T-helper 17 cell (primary cell): ENCODE results near the gene CKAP2L. TPM values are rescaled to one million over a fixed set of nuclear protein-coding genes. Genes with fewer than 3 reads are reported as not detected.

ENCODE experiments used
- ATAC-seq: fragments of 150-1000 bp; cut with Tn5 transposase; 2 replicates; pipeline ENCODE4 v1.10.0; 2021; ENCODE audit warnings: mild to moderate bottlenecking, moderate library complexity
- DNase-seq, 3 donors: peaks; one replicate each; pipeline versions ENCODE4 v3.0.0 to v3.0.0-alpha.2; 2020 to 2021
- H3K9me3 ChIP-seq: one replicate; pipeline ENCODE4 v1.7.0; 2013; ENCODE audit warnings: low read length, mild to moderate bottlenecking; ENCODE audit not compliant: control insufficient read depth, poor library complexity, severe bottlenecking
- H3K27ac Mint-ChIP-seq: one replicate; pipeline ENCODE4 v1.8.0; 2022; ENCODE audit warnings: mild to moderate bottlenecking, moderate library complexity, mixed read lengths
- H3K27me3 Mint-ChIP-seq: one replicate; pipeline ENCODE4 v1.8.0; 2022; ENCODE audit warnings: mixed read lengths
- H3K36me3 Mint-ChIP-seq: one replicate; pipeline ENCODE4 v1.8.0; 2022; ENCODE audit warnings: low read depth, mixed read lengths
- H3K4me1 Mint-ChIP-seq: one replicate; pipeline ENCODE4 v1.8.0; 2022; ENCODE audit warnings: mild to moderate bottlenecking, mixed read lengths
- H3K4me3 Mint-ChIP-seq: one replicate; pipeline ENCODE4 v1.8.0; 2022; ENCODE audit warnings: mild to moderate bottlenecking, moderate library complexity, mixed read lengths
- total RNA-seq, 4 donors: library from RNA in 2 of 4; stranded (reverse) in 2 of 4; gene quantifications; one replicate each; pipeline ENCODE4 v1.2.3 and lab custom pipeline; 2022 to 2026

The CKAP2L gene
- total RNA-seq, 2 donors from 2014 or later = 0.37 to 0.97 TPM

GRCh38 chr2:112798979-112799975 lies 34.9 kb upstream of the CKAP2L start:
- DNase-seq = no peak
- no peaks in the 10 kb centered on the region for H3K9me3 ChIP-seq
- H3K4me1 Mint-ChIP-seq = no peaks in the 10 kb centered on the region
- peaks cover 2% of the 10 kb centered on the region for H3K36me3 Mint-ChIP-seq
- ATAC-seq = no peak
- no peaks in the 10 kb centered on the region for H3K27me3 Mint-ChIP-seq
- H3K27ac Mint-ChIP-seq = no peak overlapping the region
- H3K4me3 Mint-ChIP-seq = no peak overlapping the region

DNA sequence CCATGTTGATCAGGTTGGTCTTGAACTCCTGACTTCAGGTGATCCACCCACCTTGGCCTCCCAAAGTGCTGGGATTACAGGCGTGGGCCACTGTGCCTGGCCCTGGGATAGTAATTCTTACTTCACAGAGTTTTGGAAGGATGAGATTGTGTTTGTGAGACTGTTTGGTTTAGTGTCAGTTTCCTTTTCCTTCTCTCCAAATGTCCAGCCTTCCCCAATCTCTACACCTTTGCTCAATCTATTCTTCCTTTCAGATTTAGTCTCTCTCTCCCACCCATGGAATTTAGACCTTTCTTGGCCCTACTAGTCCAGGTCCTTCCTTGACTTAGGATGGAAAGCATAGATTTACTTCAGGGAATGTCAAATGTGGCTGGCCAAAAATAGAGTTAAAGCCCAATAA lies 32.1 kb upstream of the CKAP2L start:
- Mint-ChIP-seq H3K4me3 (no peak overlapping the region), H3K27ac (no peak overlapping the region), H3K4me1 (peaks cover 3% of the 10 kb centered on the region), H3K36me3 (no peaks in the 10 kb centered on the region), H3K27me3 (no peaks in the 10 kb centered on the region)
- no peak for ATAC-seq
- H3K9me3 ChIP-seq = no peaks in the 10 kb centered on the region
- DNase-seq = no peak

DNA sequence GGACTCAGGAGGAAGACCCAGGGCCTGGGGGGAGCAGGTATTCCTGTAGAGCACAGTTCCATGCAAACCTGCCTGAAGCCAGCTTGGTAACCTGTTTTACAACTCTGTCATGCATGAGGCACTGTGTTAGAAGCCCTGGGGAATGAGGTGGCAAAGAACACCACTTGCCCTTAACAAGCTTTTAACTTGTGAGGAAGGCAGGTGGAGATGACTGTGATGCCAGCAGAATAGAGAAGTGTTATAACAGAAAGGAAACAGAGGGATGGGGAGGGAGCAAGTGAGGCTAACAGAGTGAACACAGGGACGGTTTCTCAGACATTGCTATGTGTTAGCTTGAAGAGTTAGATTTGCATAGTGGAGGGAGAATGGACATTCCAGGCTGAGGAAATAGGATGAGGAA lies 31.4 kb upstream of the CKAP2L start:
- H3K4me1 Mint-ChIP-seq = peaks cover 3% of the 10 kb centered on the region
- no peak for ATAC-seq
- H3K27ac Mint-ChIP-seq = no peak overlapping the region
- no peaks in the 10 kb centered on the region for H3K27me3 Mint-ChIP-seq
- no peak overlapping the region for H3K4me3 Mint-ChIP-seq
- DNase-seq = no peak
- H3K36me3 Mint-ChIP-seq = peaks cover 1% of the 10 kb centered on the region
- no peaks in the 10 kb centered on the region for H3K9me3 ChIP-seq

DNA sequence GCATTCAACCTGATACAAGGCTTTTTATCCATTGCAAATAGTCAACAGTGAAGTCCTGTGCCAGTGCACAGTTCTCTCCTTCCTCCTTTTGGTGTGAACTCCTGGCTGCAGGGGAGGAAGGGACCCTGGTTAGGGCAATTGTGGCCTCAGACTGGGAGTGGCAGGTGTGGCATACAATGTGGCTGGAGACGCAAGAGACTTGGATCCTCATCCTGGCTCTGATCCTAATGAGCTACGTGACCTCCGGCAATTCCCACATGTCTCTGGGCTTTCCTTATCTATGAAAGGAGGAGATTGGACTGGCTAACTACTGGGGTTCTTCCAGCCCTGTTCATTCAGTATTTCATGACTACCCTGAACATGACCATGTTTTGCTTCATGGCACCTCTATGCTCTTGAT lies 30.4 kb upstream of the CKAP2L start:
- Mint-ChIP-seq H3K27ac (no peak overlapping the region), H3K36me3 (peaks cover 2% of the 10 kb centered on the region), H3K4me3 (no peak overlapping the region), H3K27me3 (no peaks in the 10 kb centered on the region), H3K4me1 (peaks cover 3% of the 10 kb centered on the region)
- DNase-seq = no peak
- no peaks in the 10 kb centered on the region for H3K9me3 ChIP-seq
- ATAC-seq = no peak

GRCh38 chr2:112794131-112794733 lies 29.8 kb upstream of the CKAP2L start:
- Mint-ChIP-seq H3K4me3 (no peak overlapping the region), H3K4me1 (peaks cover 3% of the 10 kb centered on the region), H3K27ac (no peak overlapping the region), H3K27me3 (no peaks in the 10 kb centered on the region), H3K36me3 (peaks cover 2% of the 10 kb centered on the region)
- DNase-seq (no peak), ATAC-seq (peak; percentile 49)
- no peaks in the 10 kb centered on the region for H3K9me3 ChIP-seq

GRCh38 chr2:112793449-112793978 lies 29.1 kb upstream of the CKAP2L start:
- Mint-ChIP-seq H3K27ac (no peak overlapping the region), H3K27me3 (no peaks in the 10 kb centered on the region), H3K4me1 (peaks cover 3% of the 10 kb centered on the region), H3K36me3 (peaks cover 2% of the 10 kb centered on the region), H3K4me3 (no peak overlapping the region)
- no peak for DNase-seq
- no peaks in the 10 kb centered on the region for H3K9me3 ChIP-seq
- ATAC-seq = peak; percentile 8

- peaks cover 2% of the 10 kb centered on the region for H3K36me3 Mint-ChIP-seq
- H3K4me1 Mint-ChIP-seq = peaks cover 3% of the 10 kb centered on the region
- ATAC-seq (no peak), DNase-seq (no peak)
- H3K27ac Mint-ChIP-seq = no peak overlapping the region
- H3K4me3 Mint-ChIP-seq = no peak overlapping the region
- H3K27me3 Mint-ChIP-seq = peaks cover under 1% of the 10 kb centered on the region
- no peaks in the 10 kb centered on the region for H3K9me3 ChIP-seq
Observed at GRCh38 chr2:112792419-112792818, 28.0 kb upstream of the CKAP2L start.

DNA sequence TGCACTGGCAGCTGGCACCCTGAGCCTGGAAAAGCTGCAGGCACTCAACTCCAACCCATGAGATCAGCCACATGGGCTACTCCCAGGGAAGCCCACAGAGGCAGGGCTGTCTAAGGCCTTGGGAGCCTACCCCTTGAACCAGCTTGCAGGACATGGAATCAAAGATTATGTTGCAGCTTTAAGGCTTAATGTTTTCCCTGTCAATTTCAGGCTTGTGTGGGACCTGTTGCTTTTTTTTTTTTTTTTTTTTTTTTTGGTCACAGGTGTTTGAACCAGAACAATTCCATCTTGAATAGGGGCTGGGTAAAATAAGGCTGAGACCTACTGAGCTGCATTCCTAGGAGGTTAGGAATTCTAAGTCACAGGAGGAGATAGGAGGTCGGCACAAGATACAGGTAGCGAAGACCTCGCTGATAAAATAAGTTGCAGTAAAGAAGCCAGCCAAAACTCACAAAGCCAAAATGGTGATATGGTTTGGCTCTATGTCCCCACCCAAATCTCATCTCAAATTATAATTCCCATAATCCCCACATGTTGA lies 27.4 kb upstream of the CKAP2L start:
- peaks cover 7% of the 10 kb centered on the region for H3K27me3 Mint-ChIP-seq
- peaks cover 2% of the 10 kb centered on the region for H3K36me3 Mint-ChIP-seq
- no peaks in the 10 kb centered on the region for H3K9me3 ChIP-seq
- DNase-seq = no peak
- no peak for ATAC-seq
- H3K4me3 Mint-ChIP-seq = no peak overlapping the region
- H3K4me1 Mint-ChIP-seq = peaks cover 3% of the 10 kb centered on the region
- H3K27ac Mint-ChIP-seq = no peak overlapping the region

GRCh38 chr2:112791019-112791418 lies 26.6 kb upstream of the CKAP2L start:
- no peak overlapping the region for H3K27ac Mint-ChIP-seq
- ATAC-seq = no peak
- peaks cover 3% of the 10 kb centered on the region for H3K4me1 Mint-ChIP-seq
- no peak overlapping the region for H3K4me3 Mint-ChIP-seq
- no peaks in the 10 kb centered on the region for H3K9me3 ChIP-seq
- H3K36me3 Mint-ChIP-seq = peaks cover 2% of the 10 kb centered on the region
- peaks cover 13% of the 10 kb centered on the region for H3K27me3 Mint-ChIP-seq
- no peak for DNase-seq

DNA sequence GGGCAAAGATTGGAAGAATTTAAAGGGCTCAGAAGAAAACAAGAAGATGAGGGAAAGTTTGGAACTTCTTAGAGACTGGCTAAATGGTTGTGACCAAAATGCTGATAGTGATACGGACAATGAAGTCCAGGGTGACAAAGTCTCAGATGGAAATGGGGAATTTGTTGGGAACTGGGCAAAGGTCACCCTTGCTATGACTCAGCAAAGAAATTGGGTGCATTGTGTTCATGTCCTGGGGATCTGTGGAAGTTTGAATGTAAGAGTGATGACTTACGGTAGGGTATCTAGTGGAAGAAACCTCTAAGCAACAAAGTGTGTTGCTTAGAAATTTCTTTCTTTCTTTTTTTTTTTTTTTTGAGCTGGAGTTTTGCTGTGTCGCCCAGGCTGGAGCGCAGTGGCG lies 25.9 kb upstream of the CKAP2L start:
- no peak overlapping the region for H3K27ac Mint-ChIP-seq
- no peak for ATAC-seq
- no peak for DNase-seq
- no peak overlapping the region for H3K4me3 Mint-ChIP-seq
- no peaks in the 10 kb centered on the region for H3K9me3 ChIP-seq
- peaks cover 14% of the 10 kb centered on the region for H3K27me3 Mint-ChIP-seq
- peaks cover 2% of the 10 kb centered on the region for H3K36me3 Mint-ChIP-seq
- H3K4me1 Mint-ChIP-seq = peaks cover 3% of the 10 kb centered on the region

- Mint-ChIP-seq H3K4me3 (no peak overlapping the region), H3K27ac (peak overlapping the region; percentile 22), H3K36me3 (peaks cover 4% of the 10 kb centered on the region), H3K4me1 (peaks cover 7% of the 10 kb centered on the region), H3K27me3 (peaks cover 25% of the 10 kb centered on the region)
- DNase-seq (no peak), ATAC-seq (no peak)
- H3K9me3 ChIP-seq = no peaks in the 10 kb centered on the region
Observed at GRCh38 chr2:112789186-112789585, 24.8 kb upstream of the CKAP2L start.

DNA sequence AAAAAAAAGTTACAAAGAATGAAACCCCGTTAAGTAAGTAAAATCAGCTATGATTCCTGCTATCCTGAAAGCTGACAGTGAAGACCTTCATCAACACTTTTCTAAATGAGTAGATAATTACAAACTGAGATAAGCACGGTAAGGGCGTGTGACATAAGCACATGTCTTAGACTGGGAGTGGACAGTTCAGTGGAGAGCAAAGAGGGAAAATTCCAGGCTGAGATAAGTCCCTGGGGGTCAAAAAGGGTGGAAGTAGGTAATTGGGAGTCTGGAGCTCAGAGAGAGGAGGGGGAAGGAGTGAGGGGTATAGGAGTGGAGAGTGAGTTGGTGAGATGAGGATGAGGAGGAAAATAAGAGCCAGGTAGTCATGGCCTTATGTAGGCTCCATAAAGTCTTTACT lies 24.2 kb upstream of the CKAP2L start:
- no peak for ATAC-seq
- Mint-ChIP-seq H3K36me3 (peaks cover 6% of the 10 kb centered on the region), H3K27me3 (peaks cover 31% of the 10 kb centered on the region), H3K4me1 (peaks cover 4% of the 10 kb centered on the region), H3K4me3 (no peak overlapping the region), H3K27ac (peak overlapping the region; percentile 22)
- no peaks in the 10 kb centered on the region for H3K9me3 ChIP-seq
- DNase-seq = no peak

DNA sequence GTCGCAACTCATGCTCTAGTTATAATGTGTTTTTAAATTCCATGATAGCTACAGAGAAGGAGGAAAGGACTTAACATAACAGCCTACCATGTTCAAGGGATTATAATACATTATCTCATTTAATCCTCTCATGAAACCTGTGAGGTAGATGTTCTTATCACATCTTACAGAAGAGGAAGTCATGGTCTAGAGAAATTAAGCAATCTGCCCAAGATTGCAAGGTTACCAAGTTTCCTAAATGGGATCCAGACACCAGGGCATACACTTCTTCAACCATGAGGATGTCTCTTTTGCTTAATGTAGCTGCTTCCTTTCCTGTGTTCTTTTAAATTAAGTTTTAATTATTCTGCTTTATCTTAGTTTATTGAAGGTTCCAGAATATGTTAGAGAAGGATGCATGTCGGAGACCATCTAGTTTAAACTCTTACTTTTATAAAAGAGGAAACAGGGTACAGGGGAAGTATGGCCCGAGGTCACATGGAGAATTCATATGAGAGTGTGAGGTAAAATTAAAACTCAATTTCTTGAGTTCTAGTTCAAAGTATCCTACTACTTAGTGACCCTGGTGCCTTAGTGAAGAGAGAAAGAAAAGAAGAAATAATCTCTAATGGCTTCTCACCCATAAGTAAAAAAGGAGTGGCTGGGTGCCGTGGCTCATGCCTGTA lies 23.5 kb upstream of the CKAP2L start:
- H3K4me3 Mint-ChIP-seq = no peak overlapping the region
- no peaks in the 10 kb centered on the region for H3K9me3 ChIP-seq
- H3K36me3 Mint-ChIP-seq = peaks cover 6% of the 10 kb centered on the region
- no peak for ATAC-seq
- H3K27me3 Mint-ChIP-seq = peaks cover 36% of the 10 kb centered on the region
- H3K4me1 Mint-ChIP-seq = peaks cover 4% of the 10 kb centered on the region
- peak overlapping the region; percentile 22 for H3K27ac Mint-ChIP-seq
- no peak for DNase-seq
